HG03442 (cell line): ENCODE data around the gene STXBP5L.
A peak's percentile ranks its signal among the peaks of the same experiment; 100 is the strongest.
"Not testable (repeated sequence)": the region's sequence is repeated elsewhere in the genome, so short reads cannot be mapped to it uniquely, and the experiment has no call there.

Source experiments
- ATAC-seq: cut with Tn5 transposase; IDR thresholded peaks from one replicate; pipeline ENCODE4 v1.9.1; 2021; ENCODE audit warnings: mild to moderate bottlenecking, moderate library complexity; ENCODE audit not compliant: unreplicated experiment

STXBP5L gene

GRCh38 chr3:121223116-121223515 is 315.1 kb downstream of the STXBP5L start:
- no peak for ATAC-seq

DNA sequence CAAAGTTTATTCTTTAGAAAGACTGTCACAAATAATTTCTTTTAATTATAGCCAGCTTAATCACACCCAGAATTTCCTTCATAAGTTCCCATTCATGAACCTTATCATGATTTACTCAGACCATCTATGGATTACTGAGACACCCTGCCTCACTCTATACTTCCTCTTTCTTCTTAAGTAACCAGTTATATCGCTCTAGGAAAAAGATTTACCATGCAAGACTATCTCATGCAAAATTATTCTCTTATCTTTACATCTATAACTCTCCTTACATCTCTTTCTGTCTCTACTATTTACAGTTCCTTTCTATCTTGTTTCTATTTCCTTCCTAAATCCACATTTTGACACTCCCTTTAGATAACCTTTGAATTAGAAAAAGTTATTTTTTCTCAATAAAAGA is 321.0 kb downstream of the STXBP5L start:
- no peak for ATAC-seq

DNA sequence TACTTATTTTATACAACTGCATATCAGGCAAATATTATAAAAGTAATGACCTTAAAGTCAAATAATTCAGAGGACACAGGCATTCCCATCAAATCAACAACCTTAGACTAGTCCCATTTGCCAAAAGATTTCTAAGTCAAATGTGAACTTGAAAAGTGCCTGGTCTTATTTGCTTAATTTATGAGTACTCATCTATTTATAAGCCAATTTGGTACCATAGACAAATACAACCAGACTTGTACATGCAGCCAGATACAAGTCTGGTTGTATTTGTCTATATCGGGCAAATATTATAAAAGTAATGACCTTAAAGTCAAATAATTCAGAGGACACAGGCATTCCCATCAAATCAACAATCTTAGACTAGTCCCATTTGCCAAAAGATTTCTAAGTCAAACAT is 322.2 kb downstream of the STXBP5L start:
- ATAC-seq = not testable (repeated sequence)

DNA sequence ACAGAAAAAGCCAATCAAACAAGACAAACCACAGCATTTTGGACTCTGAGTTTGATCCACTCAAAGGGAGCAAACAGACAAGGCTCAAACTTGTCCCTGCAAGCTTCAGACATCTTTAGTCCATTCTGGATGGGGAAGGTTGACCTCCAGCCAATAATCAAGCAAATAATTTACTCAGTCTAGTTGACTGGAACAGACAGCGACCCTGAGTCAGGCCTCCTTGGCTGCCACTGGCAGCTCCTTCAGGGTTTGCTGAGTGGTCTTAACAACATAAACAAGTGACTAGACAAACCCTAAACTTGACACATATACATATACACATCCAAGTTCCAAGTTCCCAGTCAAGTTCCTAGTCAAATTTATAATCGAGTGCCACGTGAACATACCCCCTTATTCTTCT is 323.9 kb downstream of the STXBP5L start:
- ATAC-seq = no peak

DNA sequence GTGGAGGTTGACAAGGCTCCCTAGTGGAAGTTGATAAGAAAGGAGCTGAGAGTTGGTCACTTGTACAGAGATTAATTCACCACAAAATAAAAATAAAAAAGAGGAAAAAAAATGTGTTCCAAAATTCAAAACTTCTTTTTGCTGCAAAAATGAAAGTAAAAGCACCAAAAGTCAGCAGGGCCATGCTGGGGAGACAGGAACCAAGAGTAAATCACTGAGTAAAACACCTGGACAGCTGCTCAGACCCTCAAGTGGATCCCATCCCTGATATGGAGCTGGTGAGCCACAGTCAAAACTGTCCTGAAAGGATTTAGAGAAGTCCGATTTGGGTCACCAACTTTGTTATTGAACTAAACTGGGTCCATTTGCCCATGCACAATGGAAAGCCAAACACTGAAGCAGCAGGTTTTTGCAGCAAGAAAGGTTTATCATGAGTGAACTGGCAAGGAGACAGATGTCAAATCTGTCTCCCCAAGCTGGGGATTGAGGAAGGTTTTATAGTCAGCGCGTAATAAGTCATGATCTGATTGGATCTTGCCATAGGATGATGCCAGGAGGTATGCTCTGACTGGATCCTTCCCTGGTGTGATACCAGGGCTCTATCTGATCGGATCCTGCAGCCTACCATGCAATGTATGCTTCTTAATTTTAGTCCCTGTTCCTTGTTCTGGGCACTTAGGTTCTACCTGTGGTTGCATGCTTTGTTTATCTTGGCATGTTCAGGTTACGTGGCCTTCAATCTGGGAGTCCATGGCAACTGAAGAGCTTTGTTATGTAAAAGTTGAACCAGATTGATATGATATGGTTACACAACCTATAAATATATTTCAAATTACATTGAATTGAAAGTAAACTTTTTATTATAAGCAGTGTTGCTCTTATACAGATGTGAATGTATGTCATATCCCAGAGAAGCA is 324.6 kb downstream of the STXBP5L start:
- no peak for ATAC-seq

GRCh38 chr3:121243208-121243607 is 335.2 kb downstream of the STXBP5L start:
- no peak for ATAC-seq

GRCh38 chr3:121252676-121253075 is 344.7 kb downstream of the STXBP5L start:
- ATAC-seq = no peak

GRCh38 chr3:121269389-121269788 is 361.4 kb downstream of the STXBP5L start:
- ATAC-seq = no peak

DNA sequence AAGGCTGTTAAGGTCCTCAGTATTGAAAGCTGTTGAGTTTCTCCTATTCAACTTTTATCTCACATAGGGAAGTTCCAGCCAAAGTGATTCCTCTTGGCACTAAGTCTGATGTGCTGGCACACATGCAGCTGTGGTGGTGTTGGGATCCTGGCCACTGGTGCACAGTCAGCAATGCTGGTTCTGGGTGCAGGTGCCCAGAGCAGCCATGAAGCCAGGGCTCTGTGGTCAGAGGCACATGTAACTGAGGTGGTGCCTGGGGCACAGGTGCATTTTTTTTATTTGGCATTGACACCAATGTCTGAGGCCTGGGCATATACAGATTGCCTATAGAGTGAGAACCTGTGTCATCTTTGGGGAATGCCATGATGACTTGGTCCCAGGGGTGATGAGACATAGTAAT is 366.4 kb downstream of the STXBP5L start:
- no peak for ATAC-seq

DNA sequence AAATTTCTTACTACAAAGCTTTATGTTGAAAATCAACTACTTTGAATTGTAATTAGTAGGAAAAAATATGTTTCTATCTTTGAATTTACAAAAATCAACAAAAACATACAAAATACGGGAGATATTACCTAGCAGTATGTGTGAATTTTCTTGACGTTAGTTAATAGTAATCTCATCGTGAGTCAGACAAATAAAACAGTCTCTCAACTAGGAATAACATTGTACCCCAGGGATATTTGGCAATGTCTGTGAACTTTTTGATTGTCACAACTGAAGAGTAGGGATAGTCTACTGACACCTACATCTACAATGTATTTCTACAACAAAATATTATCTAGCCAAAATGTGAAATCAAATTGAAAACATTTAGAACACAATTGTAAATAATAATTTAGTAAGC is 387.4 kb downstream of the STXBP5L start:
- no peak for ATAC-seq

DNA sequence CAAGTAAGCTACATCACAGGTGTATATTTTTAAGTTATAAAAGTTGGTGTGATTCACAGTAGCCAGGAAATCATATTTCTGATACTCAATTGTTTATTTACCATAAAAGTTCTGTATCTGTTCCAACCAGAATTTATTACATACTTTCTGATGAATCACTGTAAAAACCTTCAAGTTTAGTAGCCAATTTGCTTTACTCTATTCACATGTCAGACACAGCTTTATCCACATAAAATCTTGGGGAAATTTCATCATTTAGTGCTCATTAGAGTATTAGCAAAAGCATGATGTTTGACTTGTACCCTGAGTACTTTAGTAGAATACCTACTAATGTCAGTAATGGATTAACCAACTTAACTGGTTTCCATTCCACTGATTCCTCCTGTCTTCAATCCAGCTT is 388.0 kb downstream of the STXBP5L start:
- no peak for ATAC-seq

DNA sequence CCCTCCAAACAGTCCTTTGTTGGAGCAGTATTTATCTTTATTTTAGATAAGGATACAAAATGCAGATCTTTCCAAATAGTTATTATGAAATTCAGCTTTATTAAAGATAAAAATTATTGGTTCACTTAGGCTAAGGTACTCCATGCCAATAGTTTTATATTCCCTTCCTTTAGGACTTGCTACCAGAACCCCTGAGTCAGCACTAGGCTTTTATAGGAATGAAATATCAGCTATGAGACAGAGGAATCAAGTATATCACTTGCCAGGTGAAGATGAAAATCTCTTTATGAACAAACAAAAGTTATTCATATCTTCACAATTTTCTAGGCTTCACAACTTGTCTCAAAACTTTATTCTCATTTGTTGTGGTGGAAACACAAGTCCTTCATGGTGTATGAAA is 416.3 kb downstream of the STXBP5L start:
- ATAC-seq = no peak

DNA sequence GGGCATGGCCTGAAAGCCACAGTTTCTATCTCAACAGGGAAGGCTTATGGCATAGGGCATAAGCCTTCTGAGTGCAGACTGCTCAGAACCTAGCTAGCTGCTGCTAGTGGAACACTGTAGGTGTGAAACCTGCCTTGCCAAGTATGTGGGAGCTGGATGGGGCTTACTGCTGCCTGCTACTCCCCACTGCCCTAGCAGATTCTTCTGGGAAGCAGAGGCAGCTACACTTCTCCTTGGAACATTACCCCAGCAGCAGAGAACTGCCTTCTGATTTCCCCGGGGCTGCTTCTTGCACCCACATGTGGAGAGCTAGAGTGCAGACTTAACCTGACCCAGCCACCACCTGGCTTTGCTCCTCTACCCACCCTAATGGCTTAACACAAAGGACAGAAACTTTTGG is 422.1 kb downstream of the STXBP5L start:
- ATAC-seq = no peak

- ATAC-seq = no peak
These were observed 422.6 kb downstream of the STXBP5L start for GRCh38 chr3:121330634-121331033.

GRCh38 chr3:121355960-121356359 is 448.0 kb downstream of the STXBP5L start:
- ATAC-seq = not testable (repeated sequence)

DNA sequence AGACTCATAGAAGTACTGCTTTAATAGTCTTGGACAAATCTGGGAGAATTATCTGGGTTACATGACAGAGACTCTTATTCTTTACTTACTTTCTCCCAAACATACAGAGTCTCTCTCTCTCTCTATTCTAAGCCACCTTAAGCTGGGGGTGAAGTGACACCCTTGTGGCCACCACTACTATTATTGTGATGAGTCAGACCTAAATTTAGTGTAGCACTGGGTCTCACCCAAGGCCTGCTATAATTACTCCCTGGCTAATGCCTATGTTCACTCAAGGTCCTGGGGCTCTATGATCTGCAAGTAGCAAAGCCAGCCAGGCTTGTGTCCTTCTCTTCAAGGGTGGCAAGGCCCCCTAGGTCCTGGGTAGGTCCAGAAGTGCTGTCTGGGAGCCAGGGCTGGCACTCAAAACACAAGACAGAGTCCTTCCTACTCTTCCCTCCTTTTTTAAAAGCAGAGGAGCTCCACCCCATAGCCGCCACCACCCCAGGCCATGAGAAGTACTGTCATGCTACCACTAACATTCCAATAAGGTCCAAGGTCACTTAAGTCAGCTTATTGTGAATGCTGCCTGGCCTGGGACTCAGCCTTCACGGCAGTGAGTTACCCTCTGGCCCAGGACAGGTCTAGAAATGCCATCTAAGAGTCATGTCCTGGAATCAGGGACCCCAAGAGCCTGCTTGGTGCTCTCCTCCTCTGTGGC is 454.2 kb downstream of the STXBP5L start:
- ATAC-seq = peak; percentile 96

GRCh38 chr3:121388308-121388707 is 480.3 kb downstream of the STXBP5L start:
- ATAC-seq = not testable (repeated sequence)

DNA sequence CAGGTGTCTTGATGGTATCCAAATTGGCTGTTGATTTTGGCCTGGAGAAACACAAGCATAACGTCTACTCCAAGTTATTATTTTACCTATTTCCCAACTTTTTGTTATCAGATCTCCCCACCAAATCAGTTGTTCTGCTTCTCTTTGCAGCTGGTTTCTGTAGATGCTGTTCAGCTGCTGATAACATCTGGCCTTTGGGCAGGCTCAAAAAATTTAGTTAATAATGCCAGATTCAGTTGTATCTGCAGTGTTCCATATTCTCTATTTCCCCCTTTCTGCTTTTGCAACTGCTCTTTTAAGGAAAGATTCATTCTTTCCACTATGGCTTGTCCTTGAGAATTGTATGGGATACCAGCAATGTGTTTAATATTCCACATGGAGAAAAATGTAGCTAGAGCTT is 488.0 kb downstream of the STXBP5L start:
- not testable (repeated sequence) for ATAC-seq

- not testable (repeated sequence) for ATAC-seq
These were observed 490.0 kb downstream of the STXBP5L start for GRCh38 chr3:121398051-121398450.

- ATAC-seq = no peak
These were observed 491.8 kb downstream of the STXBP5L start for GRCh38 chr3:121399820-121400219.

DNA sequence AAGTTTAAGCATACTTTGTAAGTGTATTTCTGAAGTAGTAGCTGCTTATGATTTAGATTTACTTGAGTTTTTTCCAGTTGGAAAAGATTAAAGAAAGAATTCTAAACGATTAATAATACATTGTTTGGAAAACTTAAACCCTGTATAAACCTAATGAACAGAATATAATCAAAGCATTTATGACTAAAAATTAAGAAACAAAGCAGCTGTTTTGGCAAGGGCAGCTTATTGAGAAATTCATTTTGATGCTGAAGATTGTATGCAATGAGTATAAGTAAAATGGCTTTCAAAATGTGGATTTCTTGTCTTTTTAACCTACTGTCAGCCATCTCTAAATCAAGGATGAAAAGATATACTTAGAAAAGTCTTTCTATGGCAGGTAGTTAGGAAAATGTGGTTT is 497.6 kb downstream of the STXBP5L start:
- no peak for ATAC-seq

GRCh38 chr3:121411523-121411922 is 503.5 kb downstream of the STXBP5L start:
- no peak for ATAC-seq
